ENCODE measurements around the gene SH3PXD2B.
"Not testable (repeated sequence)": the region's sequence is repeated elsewhere in the genome, so short reads cannot be mapped to it uniquely, and the experiment has no call there.

The SH3PXD2B gene

GRCh38 chr5:172415362-172416275, 38.7 kb downstream of the SH3PXD2B start:
- DNase-seq = no peak

GRCh38 chr5:172414531-172415361, 39.6 kb downstream of the SH3PXD2B start:
- DNase-seq = no peak

- DNase-seq = no peak
These were observed 40.6 kb downstream of the SH3PXD2B start for GRCh38 chr5:172413601-172414171.

DNA sequence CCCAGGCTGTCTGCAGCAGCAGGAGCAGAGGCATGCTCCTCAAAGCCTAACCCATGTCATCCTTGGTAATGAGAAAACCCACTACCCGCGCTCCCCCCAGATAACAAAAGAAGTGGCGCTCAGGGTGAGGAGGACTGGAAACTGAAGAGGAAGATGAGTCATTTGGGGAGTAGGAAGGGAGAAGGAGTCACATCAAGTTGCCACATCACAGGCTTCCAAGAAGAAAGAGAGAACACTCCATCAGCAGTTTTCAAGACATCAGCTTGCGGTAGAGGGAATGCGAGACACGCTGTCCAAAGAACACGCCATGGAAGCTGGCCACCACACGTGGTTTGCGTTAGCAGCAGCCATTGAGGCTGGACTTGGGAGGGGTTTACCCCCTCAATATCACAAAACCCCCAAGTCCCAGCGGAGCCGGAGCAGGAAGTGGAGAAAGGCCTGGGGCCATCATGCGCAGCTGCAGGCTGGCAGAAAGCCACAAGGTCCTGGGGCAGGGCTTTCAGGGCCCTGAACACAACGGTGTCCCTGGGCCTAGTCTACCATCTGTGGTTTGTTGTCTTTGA, 41.5 kb downstream of the SH3PXD2B start:
- DNase-seq = no peak

- no peak for DNase-seq
These were observed 42.7 kb downstream of the SH3PXD2B start for GRCh38 chr5:172411484-172412072.

DNA sequence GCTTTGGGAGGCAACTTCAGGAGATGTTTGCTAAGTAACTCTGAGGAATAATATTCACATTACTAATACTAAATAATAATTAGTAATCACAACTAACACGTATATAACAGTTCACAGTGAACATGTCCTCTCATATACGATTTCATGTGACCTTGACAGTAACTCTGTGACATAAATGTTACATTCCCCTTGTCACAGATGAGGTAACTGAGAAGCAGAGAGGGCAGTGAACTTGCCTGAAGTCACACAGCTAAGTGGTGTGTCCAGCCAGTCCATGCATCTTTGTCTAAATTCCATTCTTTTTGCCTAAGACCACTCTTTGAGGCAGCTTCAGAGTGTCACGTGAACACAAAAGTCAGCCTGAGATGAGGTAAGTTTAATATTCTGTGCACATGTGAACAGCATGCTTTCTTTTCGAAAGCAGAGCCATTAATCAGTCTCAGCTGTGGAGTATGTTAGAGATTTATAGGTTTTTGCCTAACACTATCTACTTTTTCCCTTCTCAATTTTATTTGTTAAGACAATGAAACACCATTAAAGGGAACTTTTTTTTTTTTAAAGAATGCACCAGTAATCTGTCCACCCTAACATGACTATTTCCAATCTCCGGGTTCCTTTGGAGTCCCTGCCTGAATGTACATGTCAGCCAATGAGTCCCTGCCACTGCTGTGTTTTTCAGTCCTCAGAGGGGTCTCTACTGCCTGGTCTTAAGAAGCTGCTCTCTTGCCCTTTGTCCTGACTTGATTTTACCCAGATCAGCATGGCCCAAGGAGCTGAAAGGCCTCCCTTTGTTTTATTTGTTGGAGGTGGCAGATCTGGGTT, 43.5 kb downstream of the SH3PXD2B start:
- no peak for DNase-seq

GRCh38 chr5:172410160-172410559, 44.2 kb downstream of the SH3PXD2B start:
- DNase-seq = no peak

DNA sequence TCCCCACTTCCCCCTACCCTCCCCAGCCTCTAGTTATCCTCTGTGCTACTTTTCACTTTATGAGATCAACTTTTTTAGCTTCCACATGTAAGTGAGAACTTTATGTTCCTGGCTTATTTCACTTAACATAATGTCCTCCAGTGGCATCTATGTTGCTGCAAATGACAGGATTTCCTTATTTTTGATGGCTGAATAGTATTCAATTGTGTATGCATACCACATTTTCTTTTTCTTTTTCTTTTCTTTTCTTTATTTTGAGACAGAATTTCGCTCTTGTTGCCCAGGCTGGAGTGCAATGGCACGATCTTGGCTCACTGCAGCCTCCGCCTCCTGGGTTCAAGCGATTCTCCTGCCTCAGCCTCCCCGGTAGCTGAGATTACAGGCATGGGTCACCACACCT, 44.8 kb downstream of the SH3PXD2B start:
- DNase-seq = not testable (repeated sequence)

- no peak for DNase-seq
These were observed 46.5 kb downstream of the SH3PXD2B start for GRCh38 chr5:172407822-172408221.

- no peak for DNase-seq
These were observed 47.1 kb downstream of the SH3PXD2B start for GRCh38 chr5:172407241-172407691.

DNA sequence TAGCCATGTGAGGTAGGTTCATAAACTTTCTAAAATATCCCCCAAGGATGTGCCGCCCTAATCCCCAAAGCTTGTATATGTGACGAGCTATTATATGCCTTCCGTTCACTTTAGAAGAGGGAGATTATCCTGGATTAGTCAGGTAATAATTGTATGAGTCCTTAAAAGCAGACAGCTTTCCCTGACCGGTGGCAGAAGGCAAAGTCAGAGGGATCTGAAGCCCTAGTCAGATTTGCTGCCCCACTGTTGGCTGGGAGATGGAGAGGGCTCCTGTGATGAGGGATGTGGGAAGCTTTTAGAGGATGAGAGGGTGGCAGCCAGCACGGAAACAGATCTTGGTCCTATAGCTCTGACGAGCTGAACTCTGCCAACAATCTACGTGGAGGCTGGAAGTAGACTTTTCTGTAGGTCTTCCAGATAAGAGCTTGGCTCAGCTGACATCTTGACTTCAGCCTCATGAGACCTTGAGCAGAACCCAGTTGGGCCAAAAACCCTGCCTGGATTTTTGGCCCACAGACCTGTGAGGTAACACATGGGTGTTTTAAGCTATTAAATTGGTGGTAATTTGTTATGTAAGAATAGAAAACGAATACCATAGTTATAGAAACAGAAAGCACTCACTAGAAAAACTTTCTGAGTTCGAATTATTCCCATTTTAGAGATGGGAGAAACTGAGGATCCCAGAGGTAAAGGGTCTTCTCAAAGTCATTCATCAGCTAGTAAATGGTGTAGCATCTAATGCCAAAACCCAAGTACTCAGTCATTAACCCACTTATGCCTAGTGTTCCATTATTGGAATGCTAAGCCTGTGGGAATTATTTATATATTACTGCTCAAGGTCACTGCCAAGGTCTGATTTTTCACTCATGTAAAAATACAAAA, 48.9 kb downstream of the SH3PXD2B start:
- DNase-seq = peak; percentile 75

GRCh38 chr5:172404746-172405145, 49.6 kb downstream of the SH3PXD2B start:
- no peak for DNase-seq

- no peak for DNase-seq
These were observed 50.5 kb downstream of the SH3PXD2B start for GRCh38 chr5:172403817-172404216.

DNA sequence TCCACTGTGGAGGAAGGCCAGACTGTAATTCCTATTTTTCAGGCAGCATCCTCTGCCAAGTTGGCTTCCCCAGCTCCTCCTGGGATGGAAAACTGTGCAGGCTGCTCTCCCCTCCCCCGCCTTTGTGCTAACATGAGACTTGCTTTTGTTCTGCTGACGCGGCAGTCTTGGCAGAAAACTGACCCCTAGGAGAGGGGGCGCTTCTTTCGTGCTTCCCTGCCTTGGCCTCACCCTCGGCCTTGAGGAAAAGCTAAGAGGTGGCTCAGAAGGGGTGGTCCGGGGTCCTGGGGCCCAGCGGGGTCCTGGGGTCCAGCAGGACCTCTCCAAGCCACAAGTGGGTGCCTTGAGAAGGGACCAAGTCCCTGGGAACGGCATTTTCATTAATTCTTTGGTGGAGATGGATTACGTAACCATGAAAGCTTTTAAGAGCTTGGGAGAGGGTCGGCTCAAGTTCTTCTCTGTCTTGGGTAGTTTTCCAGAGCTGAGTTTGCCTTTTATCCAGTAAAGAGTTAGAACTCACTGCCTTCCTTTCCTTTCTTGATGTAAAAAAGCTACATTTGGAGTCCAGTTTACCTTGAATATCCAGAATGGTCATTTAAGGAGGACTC, 51.0 kb downstream of the SH3PXD2B start:
- DNase-seq = no peak

- no peak for DNase-seq
These were observed 51.7 kb downstream of the SH3PXD2B start for GRCh38 chr5:172402531-172403188.

GRCh38 chr5:172402031-172402430, 52.3 kb downstream of the SH3PXD2B start:
- not testable (repeated sequence) for DNase-seq

DNA sequence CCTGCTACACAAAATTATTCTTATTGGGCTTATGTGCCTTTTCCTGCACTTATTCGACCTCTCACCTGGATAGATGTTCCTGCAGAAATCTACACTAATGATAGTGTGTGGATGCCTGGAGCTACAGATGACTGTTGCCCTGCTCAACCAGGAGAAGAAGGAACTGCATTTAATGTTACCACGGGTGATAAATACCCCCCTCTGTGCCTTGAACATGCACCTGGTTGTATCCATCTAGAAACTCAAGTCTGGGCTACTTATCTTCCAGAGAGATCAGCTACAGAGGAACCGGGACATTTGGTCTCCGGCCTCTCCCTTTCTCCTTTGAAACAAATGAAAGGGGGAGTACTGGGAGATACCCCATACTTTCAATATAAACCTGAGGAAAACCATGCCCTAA, 54.5 kb downstream of the SH3PXD2B start:
- DNase-seq = no peak

DNA sequence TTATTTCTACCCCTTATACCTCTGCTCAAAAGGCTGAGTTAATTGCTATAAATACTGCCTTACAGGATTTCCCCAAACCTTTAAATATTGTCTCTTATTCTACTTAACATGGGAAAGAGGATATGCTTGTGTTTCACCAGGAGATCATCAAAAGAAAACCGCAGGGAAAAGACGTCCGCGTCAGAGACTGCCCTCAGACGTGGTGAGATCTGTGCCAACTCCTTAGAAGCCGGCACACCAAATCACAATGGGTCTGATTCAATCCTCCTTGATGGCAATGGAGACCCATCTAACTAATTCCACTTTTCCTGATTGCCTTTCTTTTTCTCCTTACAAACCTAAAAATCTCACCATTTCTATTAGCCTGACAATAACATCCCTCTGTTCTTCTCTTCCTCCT, 55.0 kb downstream of the SH3PXD2B start:
- no peak for DNase-seq

DNA sequence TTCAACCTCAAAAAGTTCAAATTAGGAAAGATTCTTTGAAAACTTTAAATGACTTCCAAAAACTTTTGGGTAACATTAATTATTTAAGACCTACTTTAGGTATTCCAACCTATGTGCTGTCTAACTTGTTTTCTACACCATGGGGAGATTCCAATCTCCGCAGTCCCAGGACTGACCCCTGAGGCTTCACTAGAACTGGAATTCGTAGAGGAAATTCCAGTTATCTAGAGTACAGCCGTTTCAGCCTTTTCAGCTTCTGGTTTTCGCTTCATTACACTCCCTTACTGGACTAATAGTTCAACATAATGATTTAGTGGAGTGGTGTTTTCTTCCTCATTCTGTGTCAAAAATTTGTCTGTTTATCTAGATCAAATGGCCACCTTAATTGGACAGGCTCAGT, 55.7 kb downstream of the SH3PXD2B start:
- DNase-seq = not testable (repeated sequence)

GRCh38 chr5:172396994-172397393, 57.3 kb downstream of the SH3PXD2B start:
- not testable (repeated sequence) for DNase-seq
